ENCODE measurements around the gene CNOT4.
"Not testable (repeated sequence)": the region's sequence is repeated elsewhere in the genome, so short reads cannot be mapped to it uniquely, and the experiment has no call there.

Gene CNOT4

DNA sequence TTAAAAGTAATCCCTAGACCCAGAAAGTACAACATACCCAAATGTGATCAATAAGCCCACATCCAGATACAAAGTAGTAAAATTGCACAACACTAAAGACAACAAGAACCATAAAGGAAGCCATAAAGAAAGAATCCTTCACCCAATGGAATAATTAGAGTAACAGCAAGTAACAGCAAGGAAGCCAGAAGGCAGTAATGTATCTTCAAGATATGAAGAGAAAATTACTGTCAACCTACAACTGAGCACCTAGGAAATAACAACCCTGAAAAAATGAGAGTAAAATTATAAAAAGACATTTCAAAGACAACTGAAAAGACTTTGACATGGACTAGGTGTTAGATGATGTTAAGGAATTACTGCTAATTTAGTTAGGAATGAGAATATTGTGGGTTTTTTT lies 60.5 kb downstream of the CNOT4 start:
- H3K9me3 ChIP-seq (ENCODE audit: insufficient read depth, low read length), result no peaks in the 10 kb centered on the region
- H3K4me1 ChIP-seq (ENCODE audit: low read length), result peaks cover 7% of the 10 kb centered on the region; the same call in 1 of the 2 replicates
- H3K79me2 ChIP-seq (ENCODE audit: low read length), result peaks cover 40% of the 10 kb centered on the region
- no peaks in the 10 kb centered on the region for H3K27me3 ChIP-seq (ENCODE audit: low read depth, low read length)
- TF ChIP-seq, protein P1, sequence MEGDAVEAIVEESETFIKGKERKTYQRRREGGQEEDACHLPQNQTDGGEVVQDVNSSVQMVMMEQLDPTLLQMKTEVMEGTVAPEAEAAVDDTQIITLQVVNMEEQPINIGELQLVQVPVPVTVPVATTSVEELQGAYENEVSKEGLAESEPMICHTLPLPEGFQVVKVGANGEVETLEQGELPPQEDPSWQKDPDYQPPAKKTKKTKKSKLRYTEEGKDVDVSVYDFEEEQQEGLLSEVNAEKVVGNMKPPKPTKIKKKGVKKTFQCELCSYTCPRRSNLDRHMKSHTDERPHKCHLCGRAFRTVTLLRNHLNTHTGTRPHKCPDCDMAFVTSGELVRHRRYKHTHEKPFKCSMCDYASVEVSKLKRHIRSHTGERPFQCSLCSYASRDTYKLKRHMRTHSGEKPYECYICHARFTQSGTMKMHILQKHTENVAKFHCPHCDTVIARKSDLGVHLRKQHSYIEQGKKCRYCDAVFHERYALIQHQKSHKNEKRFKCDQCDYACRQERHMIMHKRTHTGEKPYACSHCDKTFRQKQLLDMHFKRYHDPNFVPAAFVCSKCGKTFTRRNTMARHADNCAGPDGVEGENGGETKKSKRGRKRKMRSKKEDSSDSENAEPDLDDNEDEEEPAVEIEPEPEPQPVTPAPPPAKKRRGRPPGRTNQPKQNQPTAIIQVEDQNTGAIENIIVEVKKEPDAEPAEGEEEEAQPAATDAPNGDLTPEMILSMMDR (IDR thresholded peaks at IDR 0.05; ENCODE audit: low read depth, low read length), result no peak
- no peak for TF ChIP-seq EZH2phosphoT487 (IDR thresholded peaks at IDR 0.05; ENCODE audit: low read depth)
- H3K4me2 ChIP-seq (ENCODE audit: low read length), result no peak overlapping the region
- H3K27ac ChIP-seq (ENCODE audit: low read length), result no peak overlapping the region
- no peak overlapping the region for H3K4me3 ChIP-seq (ENCODE audit: low read length)
- no peaks in the 10 kb centered on the region for H3K36me3 ChIP-seq (replicated peaks; ENCODE audit: low read depth, low read length)
- H2AFZ ChIP-seq (ENCODE audit: low read depth, low read length), result no peak overlapping the region
- peaks cover 44% of the 10 kb centered on the region for H4K20me1 ChIP-seq (ENCODE audit: insufficient read depth, low read length)
- no peak overlapping the region for H3K9ac ChIP-seq (ENCODE audit: low read length)

GRCh38 chr7:135448753-135449152 lies 61.1 kb downstream of the CNOT4 start:
- Histone ChIP-seq H3K4me3 (ENCODE audit: low read length) (no peak overlapping the region), H3K27ac (ENCODE audit: low read length) (no peak overlapping the region), H3K4me2 (ENCODE audit: low read length) (no peak overlapping the region), H2AFZ (ENCODE audit: low read depth, low read length) (no peak overlapping the region), H3K36me3 (replicated peaks; ENCODE audit: low read depth, low read length) (peaks cover 2% of the 10 kb centered on the region), H3K9me3 (ENCODE audit: insufficient read depth, low read length) (no peaks in the 10 kb centered on the region), H3K9ac (ENCODE audit: low read length) (no peak overlapping the region), H3K27me3 (ENCODE audit: low read depth, low read length) (no peaks in the 10 kb centered on the region), H3K4me1 (ENCODE audit: low read length) (0 out of 2 replicates have a peak, but pooled peaks cover 3% of the 10 kb centered on the region), H3K79me2 (ENCODE audit: low read length) (peaks cover 37% of the 10 kb centered on the region), H4K20me1 (ENCODE audit: insufficient read depth, low read length) (peaks cover 44% of the 10 kb centered on the region)
- TF ChIP-seq, protein P1 (IDR thresholded peaks at IDR 0.05; ENCODE audit: low read depth, low read length), result no peak
- TF ChIP-seq EZH2phosphoT487 (IDR thresholded peaks at IDR 0.05; ENCODE audit: low read depth), result no peak

GRCh38 chr7:135447748-135448147 lies 62.2 kb downstream of the CNOT4 start:
- H4K20me1 ChIP-seq (ENCODE audit: insufficient read depth, low read length), result peaks cover 37% of the 10 kb centered on the region; the same call in 1 of the 2 replicates
- no peak for TF ChIP-seq EZH2phosphoT487 (IDR thresholded peaks at IDR 0.05; ENCODE audit: low read depth)
- TF ChIP-seq, protein P1 (IDR thresholded peaks at IDR 0.05; ENCODE audit: low read depth, low read length), result no peak
- no peak overlapping the region for H2AFZ ChIP-seq (ENCODE audit: low read depth, low read length)
- no peak overlapping the region for H3K4me3 ChIP-seq (ENCODE audit: low read length)
- 0 out of 2 replicates have a peak, but pooled peaks cover 3% of the 10 kb centered on the region for H3K4me1 ChIP-seq (ENCODE audit: low read length)
- H3K9me3 ChIP-seq (ENCODE audit: insufficient read depth, low read length), result no peaks in the 10 kb centered on the region
- H3K9ac ChIP-seq (ENCODE audit: low read length), result no peak overlapping the region
- peaks cover 33% of the 10 kb centered on the region for H3K79me2 ChIP-seq (ENCODE audit: low read length)
- no peak overlapping the region for H3K27ac ChIP-seq (ENCODE audit: low read length)
- no peaks in the 10 kb centered on the region for H3K27me3 ChIP-seq (ENCODE audit: low read depth, low read length)
- peaks cover 2% of the 10 kb centered on the region for H3K36me3 ChIP-seq (replicated peaks; ENCODE audit: low read depth, low read length)
- H3K4me2 ChIP-seq (ENCODE audit: low read length), result no peak overlapping the region

GRCh38 chr7:135445690-135446089 lies 64.2 kb downstream of the CNOT4 start:
- Histone ChIP-seq H3K9ac (ENCODE audit: low read length) (no peak overlapping the region), H3K27ac (ENCODE audit: low read length) (no peak overlapping the region), H2AFZ (ENCODE audit: low read depth, low read length) (no peak overlapping the region), H3K4me2 (ENCODE audit: low read length) (no peak overlapping the region), H3K79me2 (ENCODE audit: low read length) (peaks cover 25% of the 10 kb centered on the region), H3K9me3 (ENCODE audit: insufficient read depth, low read length) (no peaks in the 10 kb centered on the region), H4K20me1 (ENCODE audit: insufficient read depth, low read length) (peaks cover 42% of the 10 kb centered on the region; the same call in 1 of the 2 replicates), H3K36me3 (replicated peaks; ENCODE audit: low read depth, low read length) (peaks cover 2% of the 10 kb centered on the region), H3K4me1 (ENCODE audit: low read length) (0 out of 2 replicates have a peak, but pooled peaks cover 3% of the 10 kb centered on the region), H3K27me3 (ENCODE audit: low read depth, low read length) (no peaks in the 10 kb centered on the region), H3K4me3 (ENCODE audit: low read length) (no peak overlapping the region)
- TF ChIP-seq, protein P1 (IDR thresholded peaks at IDR 0.05; ENCODE audit: low read depth, low read length), result no peak
- no peak for TF ChIP-seq EZH2phosphoT487 (IDR thresholded peaks at IDR 0.05; ENCODE audit: low read depth)

- H3K36me3 ChIP-seq (replicated peaks; ENCODE audit: low read depth, low read length); H3K9ac ChIP-seq (ENCODE audit: low read length); H2AFZ ChIP-seq (ENCODE audit: low read depth, low read length); H3K4me2 ChIP-seq (ENCODE audit: low read length); H3K4me1 ChIP-seq (ENCODE audit: low read length); H3K9me3 ChIP-seq (ENCODE audit: insufficient read depth, low read length); H3K4me3 ChIP-seq (ENCODE audit: low read length); H3K27me3 ChIP-seq (ENCODE audit: low read depth, low read length); H3K27ac ChIP-seq (ENCODE audit: low read length): not testable (repeated sequence)
- peaks cover 42% of the 10 kb centered on the region for H4K20me1 ChIP-seq (ENCODE audit: insufficient read depth, low read length)
- H3K79me2 ChIP-seq (ENCODE audit: low read length), result peaks cover 25% of the 10 kb centered on the region
Measured at GRCh38 chr7:135445266-135445665, 64.6 kb downstream of the CNOT4 start.
